Stimulated activated CD4-positive, alpha-beta T cell treated with anti-CD3 and anti-CD28 coated beads, Interleukin-1b, Interleukin-23, amount 100 ng/mL, for 4 hours (primary cell): ENCODE results near the gene STARD3NL.

Experiments
- DNase-seq, 2 donors: peaks; one replicate each; pipeline ENCODE4 v3.0.0-alpha.2; 2020; ENCODE audit warnings: low read depth in 2 of 2

Gene STARD3NL

DNA sequence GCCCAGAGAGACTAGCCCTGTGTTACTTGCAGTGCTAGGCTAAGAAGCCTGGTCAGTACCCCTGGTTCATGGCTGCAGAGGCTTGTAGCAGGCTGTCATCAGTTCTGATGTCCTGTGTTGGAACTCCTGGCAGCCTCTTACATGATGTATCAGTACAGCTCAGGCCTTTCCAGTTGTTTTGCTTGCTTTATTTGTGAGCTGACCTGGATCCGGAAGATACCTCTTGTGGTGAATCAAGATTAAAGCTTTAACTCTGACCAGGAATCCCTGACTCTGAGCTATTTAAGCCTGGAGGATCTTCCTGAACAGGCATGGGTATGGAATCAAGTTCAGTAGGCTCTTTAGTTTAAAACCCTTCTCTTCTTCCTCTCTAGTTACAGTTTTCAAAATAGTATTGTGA lies 4.4 kb downstream of the STARD3NL start:
- no peak for DNase-seq

DNA sequence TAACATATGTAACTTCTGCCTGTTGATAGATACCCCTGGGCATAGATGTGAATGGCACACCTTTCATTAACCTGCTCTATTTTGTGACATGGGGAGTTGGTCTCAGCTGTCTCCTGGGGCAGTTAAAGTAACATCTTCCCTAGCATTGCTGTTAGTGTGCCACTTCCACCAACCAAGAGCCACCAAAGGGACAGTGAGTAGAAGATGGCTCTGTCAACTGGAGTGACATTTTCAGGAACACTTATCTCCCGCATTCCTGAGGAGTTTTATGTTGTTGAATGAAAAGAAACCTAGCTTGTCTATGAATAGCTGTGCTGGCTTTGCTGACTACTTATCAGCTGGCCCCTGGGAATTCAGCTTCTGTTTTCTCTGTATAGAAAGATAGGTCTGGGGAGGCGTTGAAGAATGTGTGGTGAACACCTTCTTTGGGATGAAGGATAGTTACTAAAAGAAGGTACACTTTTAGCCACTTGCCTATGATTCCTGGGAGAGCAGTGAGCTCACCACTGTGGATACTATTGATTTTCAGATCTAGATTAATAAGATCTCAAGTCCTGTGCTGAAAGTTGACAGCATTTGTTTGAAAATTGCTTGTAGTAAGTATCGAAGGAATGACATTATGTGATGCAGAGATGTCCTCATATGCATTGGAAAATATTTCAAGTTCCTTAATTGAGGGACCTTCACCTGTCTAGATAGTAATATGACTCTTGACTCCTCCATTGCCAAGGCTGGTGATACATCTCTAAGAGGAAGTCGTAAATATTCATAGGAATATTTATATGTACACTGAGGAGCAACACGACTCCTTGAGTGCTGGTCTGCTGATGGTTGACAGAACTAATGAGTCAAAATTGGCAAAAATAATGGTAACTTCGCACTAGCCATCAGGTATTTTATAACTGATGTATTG lies 7.6 kb downstream of the STARD3NL start:
- DNase-seq = no peak

- no peak for DNase-seq
These were observed 8.7 kb downstream of the STARD3NL start for GRCh38 chr7:38186593-38187314.

DNA sequence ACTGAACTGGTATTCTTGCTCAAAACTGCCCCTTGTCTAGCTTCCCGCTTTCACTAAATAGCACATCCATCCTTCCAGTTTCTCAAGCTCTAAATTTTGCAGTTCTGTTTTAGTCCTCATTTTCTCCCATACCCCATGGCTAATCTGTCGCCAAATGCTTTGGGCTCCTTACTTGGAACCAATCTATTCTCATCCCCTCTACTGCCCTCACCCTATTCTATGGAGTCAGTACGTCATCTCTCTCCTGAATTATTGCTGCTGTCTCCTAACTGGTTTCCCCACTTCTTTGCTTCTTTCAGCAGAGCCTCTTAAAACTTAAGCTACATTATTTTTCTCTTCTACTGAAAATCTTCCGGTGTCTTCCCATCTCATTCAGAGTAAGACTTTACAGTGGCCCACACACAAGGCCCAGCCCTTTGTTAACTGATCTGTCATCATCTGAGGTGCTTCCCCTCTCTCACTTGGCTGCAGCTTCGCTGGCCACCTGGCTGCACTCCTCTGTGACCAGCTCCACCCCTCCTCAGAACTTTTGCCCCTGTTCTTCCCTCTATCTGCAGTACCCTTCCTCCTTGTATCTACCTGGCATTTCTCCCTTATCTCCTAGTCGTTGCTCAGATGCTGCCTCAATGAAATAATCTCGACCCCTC lies 9.9 kb downstream of the STARD3NL start:
- no peak for DNase-seq

- no peak for DNase-seq
These were observed 11.3 kb downstream of the STARD3NL start for GRCh38 chr7:38189231-38189938.

DNA sequence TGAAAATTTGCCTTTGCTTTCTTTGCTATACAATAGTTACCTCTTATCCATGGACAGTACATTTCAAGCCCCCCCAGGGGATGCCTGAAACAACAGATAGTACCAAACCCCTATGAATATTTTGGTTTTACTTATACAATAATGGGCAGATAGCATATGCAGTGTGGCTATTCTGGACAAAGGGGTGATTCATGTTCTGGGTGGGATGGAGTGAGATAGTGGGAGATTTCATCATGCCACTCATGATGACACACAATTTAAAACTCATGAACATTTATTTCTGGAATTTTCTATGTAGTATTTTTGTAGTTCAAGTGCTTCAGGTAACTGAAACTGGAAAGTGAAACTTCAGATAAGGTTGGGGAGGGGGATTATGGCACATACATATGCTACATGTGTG lies 12.0 kb downstream of the STARD3NL start:
- no peak for DNase-seq

DNA sequence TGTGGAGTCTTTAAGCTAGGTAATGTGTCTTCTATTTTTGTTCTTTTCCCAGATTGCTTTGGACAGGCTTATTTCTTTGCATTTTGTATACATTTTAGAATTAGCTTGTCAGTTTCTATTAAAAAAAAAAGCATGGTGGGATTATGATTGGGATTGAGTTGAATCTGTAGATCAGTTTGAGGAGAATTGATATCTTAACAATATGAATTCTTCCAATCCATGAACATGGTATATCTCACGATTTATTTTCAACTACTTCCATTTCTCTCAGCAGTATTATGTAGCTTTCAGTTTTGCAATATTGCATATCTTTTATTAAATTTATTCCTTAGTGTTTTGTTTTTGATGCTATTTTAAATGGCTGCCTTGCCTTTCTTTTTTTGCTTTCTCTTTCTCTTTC lies 13.7 kb downstream of the STARD3NL start:
- no peak for DNase-seq

DNA sequence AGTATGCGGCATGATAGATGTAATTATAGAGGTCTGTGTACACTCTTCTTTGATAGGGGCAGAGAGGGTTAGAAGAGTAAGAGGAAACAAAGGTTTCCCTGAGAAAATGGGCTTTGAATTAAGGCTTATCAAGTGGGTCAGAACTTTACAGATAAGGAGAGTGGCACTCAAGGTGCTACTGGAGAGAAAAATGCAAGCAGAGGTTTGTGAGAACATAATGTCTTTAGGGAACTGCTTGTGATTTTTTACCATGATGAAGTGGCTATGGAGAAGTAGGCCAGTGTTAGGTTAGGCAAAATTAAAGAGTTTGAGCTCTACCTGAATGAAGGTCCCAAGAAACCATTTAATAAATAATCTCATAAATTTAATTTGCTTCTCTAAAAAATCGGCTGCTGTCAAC lies 14.3 kb downstream of the STARD3NL start:
- no peak for DNase-seq

DNA sequence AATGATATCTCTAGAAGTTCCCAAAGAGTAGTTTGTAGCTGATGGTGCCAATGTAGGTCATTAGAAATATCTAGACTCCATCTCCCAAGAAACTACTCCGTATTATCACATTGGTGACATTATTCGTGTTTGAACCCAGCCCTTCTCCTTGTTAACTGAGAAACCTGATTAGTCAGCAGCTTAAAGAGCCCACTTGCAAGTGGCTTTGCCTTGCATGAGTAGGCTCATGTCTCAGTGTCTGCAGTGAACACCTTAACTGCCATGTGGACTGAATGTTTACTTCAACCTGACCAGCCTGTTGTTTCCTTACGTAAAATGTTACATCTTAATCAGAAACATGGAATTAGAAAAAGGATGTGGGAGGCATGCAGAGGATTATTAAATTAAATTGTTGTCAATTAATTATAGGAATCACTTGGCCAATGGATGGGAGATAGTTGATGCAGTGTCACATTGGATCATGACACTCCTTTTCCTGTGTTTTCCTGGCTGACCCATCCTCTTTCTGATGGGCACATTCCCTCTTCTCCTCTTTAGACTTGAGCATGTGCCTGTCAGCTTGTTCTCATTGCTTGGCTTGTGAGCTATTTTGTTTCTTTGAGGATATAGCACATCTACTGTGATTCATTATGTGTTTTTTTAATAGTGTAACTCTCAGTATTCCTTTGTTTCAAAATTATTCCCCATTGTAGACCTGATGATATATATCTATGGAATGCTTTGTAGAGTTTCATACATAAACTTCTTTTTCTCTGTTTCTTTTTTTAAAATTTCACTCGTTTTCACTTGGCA lies 18.0 kb downstream of the STARD3NL start:
- no peak for DNase-seq

DNA sequence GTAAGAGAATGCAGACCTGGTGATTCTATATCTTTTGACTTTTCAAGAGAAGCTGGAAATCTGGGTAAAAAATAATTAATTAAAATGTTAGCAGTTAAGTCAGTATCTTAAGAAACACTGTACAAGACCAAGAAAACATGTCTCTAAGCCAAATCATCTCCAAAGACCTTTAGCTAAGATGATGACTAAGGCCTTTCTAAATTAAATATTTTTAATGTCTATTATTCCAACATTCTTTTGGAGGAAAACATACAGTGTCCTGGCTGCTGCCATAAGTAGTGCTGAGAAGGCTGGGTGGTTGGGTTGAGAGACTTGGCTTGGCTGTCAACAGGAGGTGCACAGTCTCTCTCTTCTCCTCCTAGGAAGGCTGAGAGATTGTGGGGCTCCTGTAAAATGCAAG lies 20.3 kb downstream of the STARD3NL start:
- DNase-seq = no peak

DNA sequence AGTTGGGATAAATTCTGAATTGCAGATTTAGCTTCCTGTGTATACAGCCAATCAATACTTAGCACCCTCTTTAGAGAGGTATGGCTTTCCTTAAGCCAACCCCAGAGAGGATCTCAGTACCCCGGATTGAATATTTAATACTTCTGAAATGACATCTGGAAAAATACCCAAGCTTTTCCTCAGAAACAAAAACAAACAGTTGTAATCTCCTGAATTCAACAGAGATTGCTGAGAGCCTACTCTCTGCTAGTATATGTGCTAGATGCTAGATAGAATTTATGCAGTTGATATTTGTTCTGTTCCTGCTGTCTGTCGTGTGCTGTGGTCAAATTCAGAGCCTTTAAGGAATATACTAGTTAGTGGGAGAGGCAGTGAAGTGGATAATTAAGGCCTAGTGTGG lies 21.1 kb downstream of the STARD3NL start:
- DNase-seq = no peak

- DNase-seq = no peak
These were observed 21.7 kb downstream of the STARD3NL start for GRCh38 chr7:38199782-38200181.

- no peak for DNase-seq
These were observed 28.0 kb downstream of the STARD3NL start for GRCh38 chr7:38206071-38206470.

- DNase-seq = no peak
These were observed 29.8 kb downstream of the STARD3NL start for GRCh38 chr7:38207843-38208242.

- DNase-seq = no peak
These were observed 33.4 kb downstream of the STARD3NL start for GRCh38 chr7:38211486-38211885.

DNA sequence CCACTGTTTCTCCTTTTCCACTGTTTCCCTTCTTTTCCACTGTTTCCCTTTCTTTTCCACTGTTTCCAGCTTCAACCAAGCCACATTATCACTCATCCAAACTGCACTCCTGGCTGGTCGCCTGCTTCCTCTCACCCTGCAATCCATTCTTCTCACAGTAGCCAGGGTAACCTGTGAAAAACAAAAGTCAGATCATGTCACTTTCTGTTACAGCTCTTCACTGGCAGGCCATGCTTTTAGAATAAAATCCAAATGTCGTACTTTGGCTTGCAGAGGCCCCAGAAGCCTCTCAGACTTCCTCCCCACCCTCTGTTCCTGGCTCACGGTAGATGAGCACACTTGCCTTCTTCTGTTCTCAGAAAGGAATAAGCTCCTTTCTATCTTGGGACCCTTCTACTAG lies 33.9 kb downstream of the STARD3NL start:
- DNase-seq = no peak

DNA sequence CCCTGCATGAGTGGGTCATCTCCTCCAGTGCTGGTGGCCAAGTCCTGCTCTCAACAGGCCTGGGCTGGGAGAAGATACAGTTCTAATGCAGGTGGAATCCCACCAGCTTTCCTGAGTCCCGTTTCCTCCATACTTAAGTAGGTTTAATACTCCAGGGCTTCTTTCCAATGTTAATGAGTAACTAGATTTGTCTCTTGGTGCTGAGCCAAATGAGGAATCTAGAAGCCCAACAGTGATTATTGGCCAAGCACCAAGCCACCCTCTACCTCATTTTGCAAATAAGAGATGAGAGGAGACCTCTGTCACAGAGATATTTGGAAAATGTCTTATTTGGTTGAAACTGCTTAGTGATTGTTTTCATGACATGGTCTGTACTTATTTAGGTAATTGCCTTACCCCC lies 37.1 kb downstream of the STARD3NL start:
- DNase-seq = no peak

DNA sequence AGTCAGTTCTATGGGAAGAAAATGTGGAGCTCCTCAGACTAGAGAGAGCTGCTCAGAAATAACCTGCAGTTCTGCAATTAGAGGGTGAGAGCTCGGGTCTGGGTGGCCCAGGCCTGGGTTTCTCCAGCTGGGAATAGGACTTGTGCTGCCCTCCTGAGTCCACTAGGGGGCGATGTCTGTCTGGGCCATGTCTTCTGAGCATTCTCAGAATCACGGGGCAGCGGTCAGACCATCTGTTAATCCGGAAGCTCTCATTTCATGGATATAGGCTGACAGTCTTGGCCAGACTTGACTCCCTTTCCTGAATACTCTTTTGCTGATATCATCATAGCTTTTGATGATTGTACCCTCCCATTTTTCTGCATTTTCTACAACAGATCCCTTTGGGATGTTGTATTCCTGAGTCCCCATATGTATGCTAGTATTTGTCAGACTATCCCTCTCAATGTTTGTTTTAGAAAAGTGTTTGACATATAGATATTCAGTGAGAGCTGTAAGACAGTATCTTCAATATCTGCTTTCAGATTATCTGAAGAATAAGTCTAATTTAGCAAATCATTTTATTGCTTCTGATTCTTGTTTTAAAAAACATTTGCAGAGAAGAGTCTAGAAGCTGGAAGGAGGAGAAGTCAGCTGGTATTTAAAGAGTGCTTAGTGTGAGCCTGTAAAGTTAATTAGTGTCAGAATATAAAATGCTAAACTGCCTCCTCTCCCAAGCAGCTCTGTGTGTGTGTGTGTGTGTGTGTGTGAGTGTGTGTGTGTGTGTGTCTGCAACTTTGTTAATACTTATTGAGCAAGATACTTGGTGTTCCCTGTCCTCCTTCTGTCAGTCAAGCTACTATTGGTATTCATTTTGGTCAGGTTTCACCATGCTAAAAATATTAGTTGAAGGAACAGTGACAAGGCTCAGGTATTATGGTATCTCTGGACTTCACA lies 38.0 kb downstream of the STARD3NL start:
- DNase-seq = peak; percentile 41 to 67

- no peak for DNase-seq
These were observed 39.6 kb downstream of the STARD3NL start for GRCh38 chr7:38217672-38218071.

- DNase-seq = no peak
These were observed 42.4 kb downstream of the STARD3NL start for GRCh38 chr7:38220452-38220851.
